Stimulated activated naive CD4-positive, alpha-beta T cell treated with Interleukin-2 at 50 U/mL for 16 hours (primary cell): ENCODE data around the gene TBCK.

ENCODE experiments used
- DNase-seq: peaks from one replicate; lab custom pipeline; 2025; lab: John Stamatoyannopoulos, UW

The TBCK gene

DNA sequence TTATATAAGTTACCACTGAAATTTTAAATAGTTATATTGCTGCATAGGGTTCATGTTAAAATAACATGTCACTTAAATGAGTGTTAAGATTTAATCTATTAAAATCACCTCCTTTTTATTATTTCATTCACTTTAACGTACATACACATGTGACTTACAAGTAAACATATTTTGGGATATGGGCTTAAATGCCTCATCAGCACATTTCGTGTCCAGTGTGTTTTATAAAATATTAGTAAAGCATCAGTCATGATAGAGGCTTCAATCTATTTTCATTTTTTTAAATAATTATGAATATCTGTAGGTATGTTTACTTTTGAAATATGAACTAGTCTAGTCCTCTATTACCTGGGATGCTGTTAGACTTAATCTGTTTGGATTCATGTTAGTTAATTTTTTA is 277.1 kb downstream of the TBCK start:
- DNase-seq: no peak

DNA sequence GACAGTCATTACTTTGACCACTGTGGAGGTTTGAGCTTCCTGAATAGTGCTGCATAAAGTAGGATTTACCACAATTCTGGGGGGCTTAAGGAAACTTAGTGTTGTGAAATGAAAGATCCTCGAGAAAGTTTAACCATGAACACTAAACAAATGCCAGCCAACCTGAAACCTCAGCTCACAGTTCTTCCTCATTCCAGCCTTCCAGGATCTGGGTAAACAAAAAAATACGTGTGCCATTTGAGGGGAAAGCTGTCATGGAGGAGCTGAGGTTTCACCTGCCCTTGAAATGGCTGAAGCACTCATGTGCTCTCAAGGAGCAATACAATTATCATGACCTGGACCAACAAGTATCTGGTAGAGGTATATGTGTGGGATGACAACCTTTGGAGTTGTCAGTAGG is 278.0 kb downstream of the TBCK start:
- DNase-seq: no peak

DNA sequence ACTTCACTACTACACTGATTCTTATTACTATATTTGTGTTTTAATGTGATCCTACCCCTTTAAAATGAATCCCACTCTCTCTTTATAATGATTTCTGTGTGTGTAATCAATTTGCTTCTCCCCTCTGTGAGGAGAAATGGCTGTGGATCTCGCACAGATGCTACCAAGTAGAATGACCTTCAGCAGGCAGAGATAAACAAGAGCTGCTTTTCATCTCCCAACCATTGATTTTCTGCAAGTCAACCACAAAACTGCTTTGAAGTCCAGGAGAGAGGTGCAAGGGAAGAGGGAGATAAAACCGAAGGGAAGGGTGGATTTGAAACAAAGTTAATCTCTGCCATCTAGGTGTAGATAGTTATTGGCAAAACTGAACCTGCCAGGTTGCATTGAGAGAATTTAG is 279.2 kb downstream of the TBCK start:
- DNase-seq: no peak

DNA sequence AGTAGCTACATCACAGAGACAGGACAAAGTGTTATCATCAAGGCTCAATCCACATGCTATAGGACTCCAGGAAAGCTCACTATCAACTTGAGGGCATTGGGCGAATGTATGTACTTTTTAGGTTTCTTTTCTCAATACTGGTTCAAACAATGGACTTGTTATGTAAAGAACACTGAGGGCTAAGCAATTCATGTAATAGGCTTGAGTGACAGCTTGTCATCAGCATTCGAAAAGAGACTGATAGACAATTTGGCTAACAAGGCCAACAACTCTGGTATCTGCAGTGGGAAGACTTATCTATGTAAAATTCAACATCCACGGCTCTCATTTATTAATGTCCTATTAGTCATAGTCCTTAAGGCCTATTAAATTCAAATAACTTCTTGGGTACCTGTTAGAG is 279.7 kb downstream of the TBCK start:
- DNase-seq: no peak

DNA sequence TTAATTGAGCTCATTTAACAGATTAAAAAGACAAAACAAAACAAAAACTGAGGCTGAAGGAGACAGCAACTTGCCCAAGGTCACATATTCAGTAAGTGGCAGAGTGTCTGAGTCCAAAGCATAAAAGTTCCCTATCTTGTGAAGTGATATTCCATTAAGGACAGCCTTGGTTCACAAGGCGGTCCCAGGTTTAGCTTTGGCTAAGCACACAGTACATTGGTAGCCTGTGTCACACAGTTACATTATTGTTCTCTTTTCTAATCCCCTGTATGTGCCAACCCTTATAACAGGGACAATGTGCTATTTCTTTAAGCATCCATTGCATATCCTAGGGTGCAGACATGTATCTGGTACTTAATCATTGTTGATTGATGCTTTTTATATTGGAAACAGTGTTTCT is 280.8 kb downstream of the TBCK start:
- no peak for DNase-seq

DNA sequence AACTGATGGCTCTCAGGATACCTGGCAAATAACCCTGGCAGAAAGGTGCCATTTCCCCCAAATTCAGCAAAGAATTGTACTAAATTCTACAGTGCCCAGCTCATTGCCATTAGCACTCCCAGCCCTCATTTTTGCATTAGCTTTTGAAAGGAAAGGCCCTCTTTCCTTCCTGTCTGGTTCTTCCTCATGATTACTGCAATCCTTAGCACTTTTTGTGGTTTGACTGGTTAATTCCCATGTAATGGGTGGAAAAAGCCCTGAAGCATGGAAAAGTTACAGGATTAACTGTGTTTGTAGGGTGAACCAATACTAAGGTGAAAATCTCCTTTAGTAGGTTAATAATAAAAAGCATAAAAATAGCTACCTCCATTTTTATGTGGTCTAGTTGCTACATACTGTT is 281.3 kb downstream of the TBCK start:
- DNase-seq: no peak

DNA sequence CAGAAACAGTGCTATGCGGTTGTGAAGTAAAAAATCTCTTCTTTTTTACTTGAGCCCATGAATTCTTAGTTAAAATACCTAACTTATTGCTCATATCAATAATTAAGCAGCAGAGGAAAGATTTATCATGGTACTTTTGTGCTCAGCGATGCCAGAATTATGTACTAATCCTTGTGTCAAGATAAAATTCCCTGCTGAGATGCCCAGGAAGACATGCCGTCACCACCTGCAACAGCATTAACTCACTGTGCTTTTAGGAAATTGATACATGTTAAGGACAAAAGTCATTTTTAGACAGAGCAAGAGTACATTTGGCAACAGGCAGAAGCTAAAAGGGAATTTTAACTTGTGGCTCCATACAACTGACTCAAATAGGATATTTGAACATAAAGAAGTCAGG is 281.8 kb downstream of the TBCK start:
- no peak for DNase-seq

DNA sequence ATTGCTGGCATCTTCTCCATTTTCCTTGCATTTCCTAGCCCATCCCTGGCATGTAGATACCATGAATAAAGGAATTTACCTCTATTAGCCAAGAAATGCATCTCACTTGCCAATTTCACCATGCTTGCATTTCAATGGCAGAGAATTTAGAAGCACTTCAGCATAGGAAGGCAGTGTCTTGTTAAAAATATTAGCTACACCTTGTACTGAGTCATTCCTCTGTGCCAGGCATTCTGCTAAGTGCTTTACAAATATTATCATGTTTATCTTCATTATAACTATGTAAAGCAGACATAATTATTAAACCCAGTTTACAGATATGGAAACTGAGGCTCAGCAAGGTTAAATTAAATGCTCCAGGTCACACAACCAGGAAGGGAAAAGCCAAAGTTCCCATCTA is 282.5 kb downstream of the TBCK start:
- no peak for DNase-seq

DNA sequence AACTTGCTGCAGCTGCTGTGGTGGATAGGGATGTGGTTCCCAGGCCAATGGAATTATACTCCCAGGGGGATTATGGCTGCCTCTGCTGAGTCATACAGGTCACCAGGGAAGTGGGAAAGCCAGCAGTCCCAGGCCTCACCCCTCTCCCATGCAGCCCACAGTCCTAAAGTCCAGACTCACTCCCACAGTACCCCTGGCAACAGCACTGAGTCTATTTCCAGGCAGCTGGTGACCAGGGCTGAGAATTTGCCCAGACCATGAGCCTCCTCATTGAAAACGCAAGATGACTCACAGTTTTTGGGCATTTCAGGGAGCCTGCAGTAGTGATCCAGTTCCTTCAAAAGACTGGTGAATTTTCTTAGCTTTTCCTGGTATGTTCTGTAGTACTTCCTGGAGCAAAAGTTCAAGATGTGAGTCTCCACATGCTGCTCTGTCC is 283.1 kb downstream of the TBCK start:
- no peak for DNase-seq

DNA sequence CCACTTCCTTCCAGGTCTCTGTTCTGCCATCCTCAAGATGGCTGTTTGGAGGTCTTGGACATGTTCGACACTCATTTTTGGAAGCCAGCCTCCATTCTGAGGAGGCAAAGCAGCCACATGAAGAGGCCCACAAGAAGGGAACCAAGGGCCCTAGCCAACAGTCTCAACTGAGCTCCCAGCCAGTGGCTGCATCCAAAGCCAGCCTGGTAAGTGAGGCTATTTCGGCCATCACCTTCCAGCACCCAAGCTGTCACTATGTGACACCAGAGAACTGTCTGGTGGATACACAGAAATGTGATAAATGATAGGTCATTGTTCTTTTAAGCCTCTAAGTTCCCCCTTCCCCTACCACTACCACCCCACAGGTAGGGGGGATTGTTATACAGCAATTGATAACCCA is 293.6 kb downstream of the TBCK start:
- DNase-seq: no peak

DNA sequence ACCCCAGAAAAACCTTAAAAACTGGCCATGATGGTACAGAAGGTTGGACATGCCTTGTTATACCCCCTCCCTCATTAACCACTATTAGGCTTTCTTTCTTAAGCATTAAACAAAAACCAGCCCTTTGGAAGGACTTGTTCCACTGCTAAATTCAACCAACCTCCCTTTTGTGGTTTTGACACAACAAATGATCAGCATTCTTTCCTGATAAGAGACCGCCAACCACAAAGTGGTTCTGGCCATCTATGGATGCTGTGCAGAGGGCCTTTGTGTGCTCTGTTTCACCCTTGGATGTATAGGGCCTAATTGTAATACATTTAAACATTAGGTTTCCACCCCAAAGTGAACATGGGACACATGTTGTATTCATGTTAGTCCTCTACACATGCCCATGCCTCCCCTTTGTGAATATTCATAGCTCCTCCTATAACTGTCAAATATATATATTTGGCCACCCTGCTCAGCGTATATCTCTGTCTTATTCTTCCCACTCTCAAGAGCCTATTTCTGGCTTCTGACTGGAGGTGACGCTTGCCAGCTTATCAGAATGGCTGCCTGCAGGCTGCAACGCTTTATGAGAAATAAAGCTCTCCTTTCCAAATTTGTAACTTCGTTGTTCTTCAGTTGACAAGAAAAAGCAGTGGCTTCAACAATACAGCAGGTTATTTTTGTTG is 294.1 kb downstream of the TBCK start:
- no peak for DNase-seq

DNA sequence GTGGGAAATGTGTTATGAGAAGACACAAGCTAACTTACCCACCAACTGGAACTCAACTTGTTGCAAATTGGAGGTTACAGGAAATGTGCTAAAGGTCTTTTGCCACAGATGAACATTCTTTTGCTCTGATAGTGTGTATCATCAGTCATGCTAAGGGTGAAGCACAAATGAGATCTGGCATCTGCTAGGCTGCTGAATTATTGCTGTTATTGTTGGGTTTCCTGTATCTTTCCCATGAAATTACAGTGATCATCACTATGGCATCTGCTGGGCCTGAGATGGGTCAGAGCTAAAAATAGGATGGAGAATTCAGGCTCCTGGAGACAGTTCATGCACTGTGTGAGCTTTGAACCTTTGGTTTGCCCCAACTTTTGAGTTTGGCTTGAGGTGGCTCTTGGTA is 296.2 kb downstream of the TBCK start:
- no peak for DNase-seq

DNA sequence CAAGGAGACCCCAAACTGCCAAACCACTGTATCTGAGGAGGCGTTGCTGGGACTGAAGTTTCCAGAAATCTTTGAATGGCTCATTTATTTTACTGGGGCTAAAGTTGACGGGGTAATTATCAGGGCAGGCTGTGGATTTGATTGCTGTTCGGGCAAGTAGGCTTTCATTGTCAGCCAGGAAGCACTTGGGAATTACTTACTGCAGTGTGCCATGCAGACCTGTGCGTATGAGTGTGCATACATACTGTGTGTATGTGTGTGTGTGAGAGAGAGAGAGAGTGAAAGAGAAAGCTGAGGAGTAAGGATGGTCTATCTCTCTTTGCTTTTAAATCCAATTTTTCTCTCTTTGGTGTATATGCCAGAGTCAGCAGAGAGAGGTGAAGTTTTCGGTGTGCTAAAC is 298.0 kb downstream of the TBCK start:
- DNase-seq: no peak

DNA sequence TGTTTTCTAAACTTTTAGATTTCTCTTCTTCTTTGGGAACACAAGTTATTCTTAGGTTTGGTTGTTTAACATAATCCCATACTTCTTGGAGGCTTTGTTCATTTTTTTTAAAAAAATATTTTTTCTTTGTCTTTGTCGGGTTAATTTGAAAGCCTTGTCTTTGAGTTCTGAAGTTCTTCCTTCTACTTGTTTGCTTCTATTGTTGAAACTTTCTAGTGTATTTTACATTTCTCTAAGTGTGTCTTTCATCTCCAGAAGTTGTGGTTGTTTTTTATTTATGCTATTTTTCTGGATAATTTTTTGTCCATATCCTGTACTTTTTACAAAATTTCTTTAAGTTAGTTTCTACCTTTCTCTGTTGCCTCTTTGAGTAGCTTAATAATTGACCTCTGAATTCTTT is 304.6 kb downstream of the TBCK start:
- no peak for DNase-seq

DNA sequence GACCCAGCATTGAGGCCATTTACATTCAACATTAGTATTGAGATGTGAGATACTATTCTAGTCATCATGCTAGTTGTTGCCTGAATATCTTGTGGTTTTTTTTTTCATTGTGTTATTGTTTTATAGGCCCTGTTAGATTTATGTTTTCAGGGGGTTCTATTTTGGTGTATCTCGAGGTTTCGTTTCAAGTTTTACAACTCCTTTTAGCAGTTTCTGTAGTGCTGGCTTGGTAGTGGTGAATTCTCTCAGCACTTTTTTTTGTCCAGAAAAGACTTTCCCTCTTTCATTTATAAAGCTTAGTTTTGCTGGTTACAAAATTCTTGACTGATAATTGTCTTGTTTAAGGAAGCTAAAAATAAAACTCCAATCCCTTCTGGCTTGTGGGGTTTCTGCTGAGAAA is 305.2 kb downstream of the TBCK start:
- no peak for DNase-seq

DNA sequence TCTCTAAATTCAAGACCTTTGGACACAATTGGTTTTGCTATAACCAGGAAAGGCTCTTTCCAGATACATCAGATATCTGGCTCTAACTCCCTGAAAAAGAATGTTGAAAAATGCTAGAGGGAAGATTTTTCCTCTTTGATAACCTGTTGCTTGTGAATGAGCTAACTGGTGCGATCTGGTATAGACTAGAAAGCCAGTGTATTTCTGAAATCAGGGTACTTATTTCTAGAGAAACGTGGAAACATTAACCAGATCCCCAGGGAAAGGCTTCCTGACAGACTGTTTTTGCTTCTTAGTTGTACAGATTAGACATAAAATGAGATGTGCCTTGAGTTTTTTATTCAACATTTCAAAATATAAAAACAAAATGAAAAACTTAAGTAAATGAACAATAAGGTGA is 313.0 kb downstream of the TBCK start:
- DNase-seq: no peak

DNA sequence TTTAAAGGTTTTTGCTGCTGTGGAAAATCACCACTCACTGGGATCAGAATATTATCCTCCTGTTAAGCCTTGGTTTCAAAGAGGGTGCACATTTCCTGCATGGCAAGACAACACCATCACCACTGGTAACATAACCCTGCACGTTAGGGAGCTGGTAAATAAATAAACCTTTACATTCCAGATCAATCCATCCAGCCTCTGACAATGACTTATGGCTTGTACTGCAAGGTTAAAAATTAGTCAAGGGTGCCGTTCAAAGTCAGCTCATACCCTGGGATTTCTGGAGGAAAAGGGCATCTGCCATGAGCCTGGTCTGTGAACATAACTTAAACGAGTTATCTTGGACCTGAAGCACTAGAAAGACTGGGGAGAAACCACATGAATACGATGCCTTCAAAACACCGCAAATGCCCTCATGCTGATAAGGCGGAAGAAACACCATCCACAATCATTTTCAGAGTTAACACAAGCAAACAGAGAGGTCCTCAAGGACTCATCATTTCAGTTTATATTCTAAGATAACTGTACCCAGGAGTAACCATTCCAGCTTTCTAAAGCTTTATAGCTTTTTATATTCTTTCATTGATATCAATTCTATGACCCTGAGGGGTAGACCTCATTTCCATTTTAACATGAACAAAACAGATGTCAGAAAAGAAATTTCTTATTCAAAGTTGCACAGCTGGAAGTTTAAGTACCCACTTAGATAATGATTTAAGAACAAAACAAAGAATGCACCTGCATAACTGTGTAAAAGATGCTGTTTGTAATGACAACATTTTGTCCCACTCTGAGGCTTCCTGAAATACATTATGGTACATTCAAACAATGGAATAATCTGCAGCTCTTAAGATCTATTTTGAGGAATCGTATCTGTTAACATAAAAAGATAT is 317.6 kb downstream of the TBCK start:
- no peak for DNase-seq

DNA sequence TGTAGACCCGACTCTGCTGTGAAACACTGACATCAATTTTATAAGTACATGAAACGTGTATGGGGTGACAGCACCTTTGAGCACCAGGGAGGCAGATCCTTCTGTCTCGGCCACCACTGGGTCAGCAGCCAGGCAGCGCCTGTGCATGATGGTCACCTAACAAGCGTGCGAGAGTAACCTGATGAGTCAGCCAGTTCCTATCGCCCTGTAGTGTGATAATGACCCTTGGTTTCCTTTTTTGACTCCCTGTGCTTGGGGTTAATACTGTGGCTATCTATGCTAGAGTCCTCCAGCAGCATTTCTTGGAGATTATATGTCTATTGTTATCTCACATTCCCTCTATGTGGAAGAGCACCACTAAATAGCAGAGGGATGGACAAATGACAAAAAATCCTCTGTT is 319.2 kb downstream of the TBCK start:
- DNase-seq: no peak

DNA sequence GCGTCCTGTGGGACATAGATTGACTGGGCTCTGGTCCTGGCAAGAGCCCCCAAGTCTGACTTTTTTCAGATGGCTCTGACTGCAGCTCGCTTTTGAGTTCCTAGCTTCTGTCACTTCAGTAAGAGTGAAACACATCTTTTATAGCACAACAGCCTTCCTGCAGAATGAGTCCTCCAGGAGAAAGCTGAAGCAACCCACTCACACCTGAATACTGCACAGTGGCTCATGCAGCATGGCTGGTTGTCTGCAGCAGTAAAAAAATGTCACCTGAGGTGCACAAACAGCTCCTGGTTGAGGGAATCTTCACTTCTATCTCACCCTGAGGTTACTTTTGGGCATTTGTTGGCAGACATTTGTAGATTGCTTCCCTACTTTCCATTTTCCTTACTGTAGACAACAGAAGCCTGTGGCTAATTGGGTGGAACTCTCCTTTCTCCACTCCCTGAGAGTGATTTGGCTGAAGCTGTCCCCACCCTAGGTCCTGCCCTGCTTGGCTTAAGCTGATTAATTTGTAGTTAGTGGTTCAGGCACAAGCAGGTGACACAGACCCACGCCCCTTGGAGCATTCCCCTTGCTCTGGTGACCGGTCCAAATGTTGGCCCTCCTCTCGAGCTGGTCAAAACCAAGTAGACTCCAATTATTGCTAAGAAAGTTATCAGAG is 321.0 kb downstream of the TBCK start:
- DNase-seq: no peak

DNA sequence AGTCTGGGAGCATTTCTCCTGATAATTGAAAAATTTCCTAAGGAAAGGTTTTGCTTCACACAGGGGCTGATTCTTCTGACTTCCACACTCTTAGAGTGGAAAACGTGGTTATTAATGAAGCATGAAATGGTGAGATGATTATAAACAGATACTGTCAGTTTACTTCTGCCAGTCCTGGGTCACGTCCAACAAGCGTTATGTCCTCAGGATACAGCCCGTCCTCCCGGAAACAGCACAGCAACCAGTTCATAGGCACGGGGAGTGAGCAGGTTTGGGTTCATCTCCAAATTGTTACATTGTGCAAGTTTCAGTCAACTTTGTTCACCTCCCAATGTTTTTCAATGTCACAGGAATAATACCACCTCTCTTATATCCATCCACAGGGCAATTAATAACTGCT is 321.9 kb downstream of the TBCK start:
- DNase-seq: no peak

DNA sequence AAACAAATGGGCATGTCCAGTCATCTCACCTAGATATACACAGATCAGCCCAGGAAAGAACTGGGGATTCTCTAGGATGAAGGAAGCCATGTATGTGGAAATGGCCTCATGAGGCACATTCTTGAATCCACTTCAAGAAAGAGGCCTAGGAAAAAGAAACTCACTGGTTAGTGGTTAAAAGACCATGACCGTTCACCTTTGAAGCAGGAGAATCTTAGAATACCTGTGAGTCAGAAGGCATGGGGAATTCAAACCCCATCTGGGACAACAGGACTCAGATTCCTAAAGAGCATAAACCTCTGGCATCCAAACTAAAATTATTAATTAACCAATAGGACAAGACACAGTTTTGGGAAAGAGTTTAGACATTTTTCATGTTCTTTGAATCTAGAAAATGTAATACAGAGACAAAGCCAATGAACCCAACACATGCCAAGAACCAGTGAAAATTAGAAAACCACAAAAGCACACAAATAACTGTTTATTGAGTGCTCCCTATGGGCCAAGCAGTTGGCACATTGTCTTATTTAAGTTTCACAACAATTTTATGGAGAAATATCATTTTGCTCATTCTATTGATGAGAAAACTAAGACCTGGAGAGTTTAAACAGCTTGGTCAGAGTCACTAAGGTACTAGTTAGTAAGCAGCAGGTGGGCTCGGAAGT is 323.2 kb downstream of the TBCK start:
- DNase-seq: no peak

DNA sequence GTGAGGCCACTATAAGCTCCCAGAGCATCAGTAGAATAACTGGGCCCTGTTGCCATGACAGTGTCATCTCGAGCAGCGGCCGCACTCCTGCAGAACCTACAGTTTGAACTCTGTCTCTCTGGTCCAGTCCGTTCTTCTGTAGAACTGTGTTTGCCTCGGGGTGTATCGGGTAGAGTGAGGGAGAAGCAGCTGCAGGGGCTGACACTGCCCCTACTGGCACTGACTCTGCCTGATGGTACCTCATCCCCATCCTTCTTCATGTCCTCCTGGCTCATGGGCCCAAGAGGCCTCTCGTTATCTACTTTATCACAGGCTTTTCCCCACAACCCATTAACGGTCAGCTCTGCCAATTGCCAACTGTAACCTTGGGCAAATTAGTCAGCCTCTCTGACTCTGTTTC is 324.3 kb downstream of the TBCK start:
- no peak for DNase-seq
